Trophoblast cell (in vitro differentiated cells and primary cell): Measurements from ENCODE around the gene CAPG.
A peak's percentile ranks its signal among the peaks of the same experiment; 100 is the strongest.

Experiments
- DNase-seq, 2 donors: peaks; one replicate each; pipeline ENCODE4 v3.0.0-alpha.2; 2016
- H2AFZ ChIP-seq: 2 replicates; pipeline ENCODE4 v1.6.1; 2013; ENCODE audit warnings: low read length, moderate library complexity, mild to moderate bottlenecking; ENCODE audit not compliant: insufficient read depth, poor library complexity
- H2AK5ac ChIP-seq: 2 replicates; pipeline ENCODE4 v1.6.1; 2013; ENCODE audit warnings: mild to moderate bottlenecking, low read length
- H2BK120ac ChIP-seq: 2 replicates; pipeline ENCODE4 v1.6.1; 2013; ENCODE audit warnings: low read length, mild to moderate bottlenecking, moderate library complexity; ENCODE audit not compliant: insufficient read depth, poor library complexity
- H2BK12ac ChIP-seq: 2 replicates; pipeline ENCODE4 v1.6.1; 2013; ENCODE audit warnings: mild to moderate bottlenecking, low read length, moderate library complexity
- H2BK5ac ChIP-seq: 2 replicates; pipeline ENCODE4 v1.6.1; 2013; ENCODE audit warnings: low read length, low read depth, moderate library complexity, mild to moderate bottlenecking; ENCODE audit not compliant: poor library complexity
- H3K14ac ChIP-seq: 2 replicates; pipeline ENCODE4 v1.6.1; 2013; ENCODE audit warnings: mild to moderate bottlenecking, low read length
- H3K18ac ChIP-seq: 2 replicates; pipeline ENCODE4 v1.6.1; 2013; ENCODE audit warnings: mild to moderate bottlenecking, low read length
- H3K23ac ChIP-seq: 2 replicates; pipeline ENCODE4 v1.6.1; 2013; ENCODE audit warnings: low read length
- H3K27ac ChIP-seq: 2 replicates; pipeline ENCODE4 v1.5.1; 2013; ENCODE audit warnings: low read depth, mild to moderate bottlenecking, inconsistent platforms, low read length, moderate library complexity
- H3K27me3 ChIP-seq: 2 replicates; pipeline ENCODE4 v1.6.1; 2013; ENCODE audit warnings: inconsistent platforms, mild to moderate bottlenecking, low read length, moderate library complexity; ENCODE audit not compliant: insufficient read depth
- H3K36me3 ChIP-seq, 2 experiments: 1 replicate in 1 of 2; 2 replicates in 1 of 2; pipeline ENCODE4 v1.6.1; 2013; ENCODE audit warnings: low read length in 2 of 2, mild to moderate bottlenecking in 2 of 2, moderate library complexity in 1 of 2; ENCODE audit not compliant: insufficient read depth in 2 of 2, control insufficient read depth in 1 of 2
- H3K4ac ChIP-seq: 2 replicates; pipeline ENCODE4 v1.6.1; 2013; ENCODE audit warnings: low read depth, mild to moderate bottlenecking, low read length, moderate library complexity
- H3K4me1 ChIP-seq, 2 experiments: 1 replicate in 1 of 2; 2 replicates in 1 of 2; pipeline ENCODE4 v1.6.1; 2013; ENCODE audit warnings: low read length in 2 of 2, mild to moderate bottlenecking in 2 of 2, moderate library complexity in 1 of 2; ENCODE audit not compliant: insufficient read depth in 2 of 2, control insufficient read depth in 1 of 2
- H3K4me2 ChIP-seq: 2 replicates; pipeline ENCODE4 v1.6.1; 2013; ENCODE audit warnings: inconsistent platforms, mild to moderate bottlenecking, low read length, moderate library complexity
- H3K4me3 ChIP-seq: 2 replicates; pipeline ENCODE4 v1.5.1; 2013; ENCODE audit warnings: mild to moderate bottlenecking, low read depth, low read length, inconsistent platforms
- H3K79me1 ChIP-seq: one replicate; pipeline ENCODE4 v1.6.1; 2013; ENCODE audit warnings: low read length
- H3K79me2 ChIP-seq: 2 replicates; pipeline ENCODE4 v1.6.1; 2013; ENCODE audit warnings: low read length, mild to moderate bottlenecking; ENCODE audit not compliant: control insufficient read depth, insufficient read depth, poor library complexity
- H3K9ac ChIP-seq: 2 replicates; pipeline ENCODE4 v1.6.1; 2013; ENCODE audit warnings: mild to moderate bottlenecking, low read length
- H3K9me3 ChIP-seq: 2 replicates; pipeline ENCODE4 v1.6.1; 2013; ENCODE audit warnings: low read depth, mild to moderate bottlenecking, control low read depth, inconsistent platforms, low read length; ENCODE audit not compliant: insufficient read depth
- H4K12ac ChIP-seq: 2 replicates; pipeline ENCODE4 v1.6.1; 2013; ENCODE audit warnings: low read depth, mild to moderate bottlenecking, low read length, moderate library complexity
- H4K8ac ChIP-seq: 2 replicates; pipeline ENCODE4 v1.6.1; 2013; ENCODE audit warnings: low read depth, mild to moderate bottlenecking, low read length, moderate library complexity
- H4K91ac ChIP-seq: one replicate; pipeline ENCODE4 v1.6.1; 2013; ENCODE audit warnings: low read depth, mild to moderate bottlenecking, low read length, moderate library complexity
- WGBS: extraction: QIAGEN DNeasy Blood & Tissue Kit; methylation state at CpG from one replicate; pipeline ENCODE4 v1.1.7; 2013; ENCODE audit warnings: missing lambda C conversion rate; ENCODE audit not compliant: insufficient read length, insufficient coverage; ENCODE audit errors: extremely low coverage; 5-methylcytosine and 5-hydroxymethylcytosine counted together

The CAPG gene

GRCh38 chr2:85376291-85377065, 33.7 kb downstream of the CAPG start:
- Histone ChIP-seq H3K36me3 (peaks cover 5 to 7% of the 10 kb centered on the region in 2 experiments), H3K79me1 (no peaks in the 10 kb centered on the region), H3K9ac (no peak overlapping the region), H3K18ac (no peak overlapping the region), H3K9me3 (peaks cover 3% of the 10 kb centered on the region), H2AK5ac (no peak overlapping the region), H3K14ac (no peak overlapping the region), H2AFZ (no peak overlapping the region), H2BK120ac (no peak overlapping the region), H4K12ac (no peak overlapping the region), H3K4ac (no peak overlapping the region), H3K27ac (no peak overlapping the region), H2BK5ac (no peak overlapping the region), H2BK12ac (no peak overlapping the region), H3K4me3 (no peak overlapping the region), H3K27me3 (no peaks in the 10 kb centered on the region), H3K4me2 (no peak overlapping the region), H4K91ac (no peak overlapping the region), H4K8ac (no peak overlapping the region), H3K4me1 (peaks cover 4% of the 10 kb centered on the region in 2 experiments), H3K23ac (no peak overlapping the region), H3K79me2 (no peaks in the 10 kb centered on the region)
- no peak for DNase-seq
- WGBS, result no CpG with 5 or more reads among the region's 5 CpGs

- H3K27me3 ChIP-seq, result no peaks in the 10 kb centered on the region
- no peak overlapping the region for H3K18ac ChIP-seq
- no peak overlapping the region for H3K4me2 ChIP-seq
- H3K23ac ChIP-seq, result peak overlapping the region; percentile 36
- H2BK12ac ChIP-seq, result no peak overlapping the region
- no peak overlapping the region for H2AK5ac ChIP-seq
- no peak overlapping the region for H2BK5ac ChIP-seq
- H4K12ac ChIP-seq, result no peak overlapping the region
- H3K79me1 ChIP-seq, result no peaks in the 10 kb centered on the region
- H3K9me3 ChIP-seq, result no peaks in the 10 kb centered on the region
- WGBS, result no CpG with 5 or more reads among the region's 11 CpGs
- no peaks in the 10 kb centered on the region for H3K79me2 ChIP-seq
- no peak for DNase-seq
- H3K14ac ChIP-seq, result no peak overlapping the region
- H4K8ac ChIP-seq, result no peak overlapping the region
- no peak overlapping the region for H2BK120ac ChIP-seq
- no peak overlapping the region for H2AFZ ChIP-seq
- no peaks in the 10 kb centered on the region for H3K4me1 ChIP-seq
- peak overlapping the region; percentile 45 for H3K4me3 ChIP-seq
- no peak overlapping the region for H4K91ac ChIP-seq
- no peak overlapping the region for H3K27ac ChIP-seq
- no peak overlapping the region for H3K9ac ChIP-seq
- peaks cover 0 to 8% of the 10 kb centered on the region in 2 experiments for H3K36me3 ChIP-seq
- no peak overlapping the region for H3K4ac ChIP-seq
Measured at GRCh38 chr2:85371045-85371444, 39.1 kb downstream of the CAPG start.

DNA sequence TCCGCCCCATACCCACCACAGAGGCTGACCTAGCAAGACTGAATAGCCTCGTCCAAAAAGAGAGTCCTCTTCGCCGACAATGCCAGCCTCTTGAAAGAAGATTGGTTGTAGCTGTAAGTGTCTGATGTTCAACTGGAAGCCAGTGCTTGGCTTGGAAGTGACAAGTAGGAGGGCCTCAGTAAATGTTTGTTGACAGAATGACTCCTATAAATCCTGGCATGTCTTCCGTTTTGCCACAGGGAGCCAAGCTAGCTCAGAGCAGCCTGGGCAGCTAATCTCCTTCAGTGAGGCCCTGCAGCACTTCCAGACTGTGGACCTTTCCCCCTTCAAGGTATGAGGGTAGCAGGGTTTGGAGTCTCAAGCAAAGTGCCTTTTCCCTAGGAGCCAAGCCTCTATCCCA, 40.7 kb downstream of the CAPG start:
- Histone ChIP-seq H3K4me1 (no peaks in the 10 kb centered on the region), H2AK5ac (no peak overlapping the region), H4K8ac (no peak overlapping the region), H3K4ac (no peak overlapping the region), H4K12ac (no peak overlapping the region), H3K9me3 (no peaks in the 10 kb centered on the region), H4K91ac (no peak overlapping the region), H2BK5ac (no peak overlapping the region), H3K9ac (no peak overlapping the region), H3K79me1 (no peaks in the 10 kb centered on the region), H3K18ac (no peak overlapping the region), H3K27ac (no peak overlapping the region), H2AFZ (no peak overlapping the region), H3K14ac (no peak overlapping the region), H3K27me3 (no peaks in the 10 kb centered on the region), H3K79me2 (no peaks in the 10 kb centered on the region), H2BK120ac (no peak overlapping the region), H3K36me3 (peaks cover 0 to 9% of the 10 kb centered on the region in 2 experiments), H3K23ac (no peak overlapping the region), H3K4me3 (no peak overlapping the region), H2BK12ac (no peak overlapping the region), H3K4me2 (no peak overlapping the region)
- no CpG with 5 or more reads among the region's 5 CpGs for WGBS
- DNase-seq, result no peak

DNA sequence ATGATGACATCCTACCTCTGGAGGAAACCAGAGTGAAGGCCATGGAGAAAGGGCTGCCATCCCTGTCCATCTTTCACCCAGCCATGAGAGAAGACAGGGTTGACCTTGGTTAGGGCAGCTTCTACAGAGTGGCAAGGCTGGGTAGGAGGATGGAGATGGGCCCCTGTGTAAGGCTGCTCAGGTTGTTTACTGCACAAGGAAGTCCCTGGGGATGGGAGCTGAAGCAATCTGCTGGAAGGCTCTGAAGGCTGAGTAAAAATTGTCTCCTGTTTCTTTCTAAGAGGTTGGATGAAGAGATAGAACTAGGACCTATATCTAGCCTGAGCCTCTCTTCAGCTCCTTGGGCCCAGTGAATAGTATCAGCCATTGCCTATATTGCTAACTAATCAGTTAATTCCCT, 41.2 kb downstream of the CAPG start:
- H2AK5ac ChIP-seq, result no peak overlapping the region
- H3K9ac ChIP-seq, result no peak overlapping the region
- peaks cover 0 to 9% of the 10 kb centered on the region in 2 experiments for H3K36me3 ChIP-seq
- DNase-seq, result no peak
- H3K4me2 ChIP-seq, result no peak overlapping the region
- no peak overlapping the region for H2BK12ac ChIP-seq
- H3K27me3 ChIP-seq, result no peaks in the 10 kb centered on the region
- no peak overlapping the region for H3K27ac ChIP-seq
- H3K23ac ChIP-seq, result no peak overlapping the region
- H3K4ac ChIP-seq, result no peak overlapping the region
- H4K12ac ChIP-seq, result no peak overlapping the region
- H3K79me2 ChIP-seq, result no peaks in the 10 kb centered on the region
- no peaks in the 10 kb centered on the region for H3K4me1 ChIP-seq
- no peak overlapping the region for H2BK5ac ChIP-seq
- H3K14ac ChIP-seq, result no peak overlapping the region
- H3K9me3 ChIP-seq, result no peaks in the 10 kb centered on the region
- no peaks in the 10 kb centered on the region for H3K79me1 ChIP-seq
- H3K18ac ChIP-seq, result no peak overlapping the region
- H2BK120ac ChIP-seq, result no peak overlapping the region
- no peak overlapping the region for H4K8ac ChIP-seq
- no peak overlapping the region for H3K4me3 ChIP-seq
- no peak overlapping the region for H2AFZ ChIP-seq
- H4K91ac ChIP-seq, result no peak overlapping the region
